GM23338 (cell line): ENCODE results near the gene TCF7. TPM values are rescaled to one million over a fixed set of nuclear protein-coding genes. Genes with fewer than 3 reads are reported as not detected.

Source experiments
- ATAC-seq: fragments of 200-7000 bp; cut with Tn5 transposase; 3 replicates; pipeline ENCODE4 v1.9.1; 2020
- DNase-seq: peaks from one replicate; pipeline ENCODE4 v3.0.0-alpha.2; 2015; ENCODE audit warnings: low spot score
- H2AFZ ChIP-seq: fragments of 200-600 bp; sonication (generic); 2 replicates; pipeline ENCODE4 v1.8.0; 2016; ENCODE audit warnings: antibody characterized with exemption, mild to moderate bottlenecking, moderate library complexity
- H3F3A ChIP-seq: fragments of 200-600 bp; sonication (generic); replicated peaks from 2 replicates; pipeline ENCODE4 v1.8.0; 2017; ENCODE audit warnings: antibody characterized with exemption, mixed run types, low read depth
- H3K27ac ChIP-seq: fragments of 200-600 bp; sonication (generic); 2 replicates; pipeline ENCODE4 v1.6.1; 2016; ENCODE audit warnings: low read depth
- H3K27me3 ChIP-seq: fragments of 200-600 bp; sonication (generic); 2 replicates; pipeline ENCODE4 v1.8.0; 2016; ENCODE audit warnings: mild to moderate bottlenecking, mixed run types, moderate library complexity; ENCODE audit not compliant: insufficient read depth
- H3K36me3 ChIP-seq: fragments of 200-600 bp; sonication (generic); 2 replicates; pipeline ENCODE4 v1.8.0; 2016; ENCODE audit warnings: mild to moderate bottlenecking; ENCODE audit not compliant: insufficient read depth
- H3K4me1 ChIP-seq: fragments of 200-600 bp; sonication (generic); 2 replicates; pipeline ENCODE4 v1.8.0; 2016; ENCODE audit warnings: mild to moderate bottlenecking, moderate library complexity; ENCODE audit not compliant: insufficient read depth
- H3K4me2 ChIP-seq: fragments of 200-600 bp; sonication (generic); 2 replicates; pipeline ENCODE4 v1.7.1; 2017; ENCODE audit warnings: mixed run types
- H3K4me3 ChIP-seq: fragments of 200-600 bp; sonication (generic); 2 replicates; pipeline ENCODE4 v1.6.1; 2016; ENCODE audit warnings: mixed run types
- H3K79me2 ChIP-seq: fragments of 200-600 bp; sonication (generic); replicated peaks from 2 replicates; pipeline ENCODE4 v1.8.0; 2017; ENCODE audit warnings: mild to moderate bottlenecking; ENCODE audit not compliant: insufficient read depth
- H3K9me2 ChIP-seq: fragments of 200-600 bp; sonication (generic); 2 replicates; pipeline ENCODE4 v1.8.0; 2017; ENCODE audit not compliant: insufficient read depth
- H4K20me1 ChIP-seq: fragments of 200-600 bp; sonication (generic); replicated peaks from 2 replicates; pipeline ENCODE4 v1.8.0; 2017; ENCODE audit warnings: mild to moderate bottlenecking; ENCODE audit not compliant: insufficient read depth
- H3K27ac Mint-ChIP-seq: 2 replicates; pipeline ENCODE4 v1.8.0; 2020; ENCODE audit warnings: inconsistent platforms, mild to moderate bottlenecking, moderate library complexity, mixed read lengths
- H3K27me3 Mint-ChIP-seq: 3 replicates; pipeline ENCODE4 v1.8.0; 2022; ENCODE audit warnings: low read depth, mild to moderate bottlenecking, moderate library complexity, mixed read lengths, inconsistent platforms; ENCODE audit not compliant: insufficient read depth, poor library complexity
- H3K36me3 Mint-ChIP-seq: 3 replicates; pipeline ENCODE4 v1.8.0; 2021; ENCODE audit warnings: low read depth, mild to moderate bottlenecking, inconsistent platforms, moderate library complexity, mixed read lengths
- H3K4me1 Mint-ChIP-seq: 3 replicates; pipeline ENCODE4 v1.8.0; 2020; ENCODE audit warnings: mild to moderate bottlenecking, inconsistent platforms, mixed read lengths
- H3K4me3 Mint-ChIP-seq: 3 replicates; pipeline ENCODE4 v1.8.0; 2021; ENCODE audit warnings: moderate library complexity, mild to moderate bottlenecking, inconsistent platforms, mixed read lengths
- H3K9me3 Mint-ChIP-seq: 3 replicates; pipeline ENCODE4 v1.8.0; 2020; ENCODE audit warnings: moderate library complexity, mild to moderate bottlenecking, inconsistent platforms, mixed read lengths
- CREB1 ChIP-seq: fragments of 250-450 bp; sonication (Bioruptor Pico); IDR thresholded peaks from 2 replicates; pipeline ENCODE4 v1.5.0; 2020; ENCODE audit warnings: low read depth, mild to moderate bottlenecking, moderate library complexity
- CTCF ChIP-seq, 2 experiments: fragments of 200-600 bp in 1 of 2; sonication (generic) in 1 of 2; conservative IDR thresholded peaks; 2 replicates each; pipeline versions ENCODE4 v1.5.1 to v1.6.1; 2016 to 2017; ENCODE audit warnings: antibody characterized with exemption in 2 of 2, low read depth in 2 of 2, mild to moderate bottlenecking in 2 of 2, moderate library complexity in 1 of 2
- EZH2 ChIP-seq: fragments of 200-600 bp; sonication (generic); IDR thresholded peaks from one replicate; pipeline ENCODE4 v1.8.0; 2017; ENCODE audit warnings: antibody characterized with exemption, mild to moderate bottlenecking, low read depth; ENCODE audit not compliant: unreplicated experiment
- EZH2phosphoT487 ChIP-seq: fragments of 200-600 bp; sonication (generic); IDR thresholded peaks from one replicate; pipeline ENCODE4 v1.8.1; 2018; ENCODE audit warnings: antibody characterized with exemption; ENCODE audit not compliant: unreplicated experiment
- JUNB ChIP-seq: IDR thresholded peaks from one replicate; pipeline ENCODE4 v1.6.1; 2016; ENCODE audit warnings: antibody characterized with exemption; ENCODE audit not compliant: unreplicated experiment
- NANOG ChIP-seq: IDR thresholded peaks from 2 replicates; pipeline ENCODE4 v1.6.1; 2016; ENCODE audit warnings: antibody characterized with exemption, borderline replicate concordance
- POLR2AphosphoS5 ChIP-seq: IDR thresholded peaks from 2 replicates; pipeline ENCODE4 v1.6.1; 2016; ENCODE audit warnings: antibody characterized with exemption, low read depth
- REST ChIP-seq: IDR thresholded peaks from one replicate; pipeline ENCODE4 v1.6.1; 2018; ENCODE audit warnings: antibody characterized with exemption; ENCODE audit not compliant: unreplicated experiment
- ZNF114 ChIP-seq: fragments of 250-450 bp; sonication (Bioruptor Pico); IDR thresholded peaks from 2 replicates; pipeline ENCODE4 v1.5.0; 2020; ENCODE audit warnings: mild to moderate bottlenecking, moderate library complexity
- ZNF331 ChIP-seq: fragments of 250-450 bp; sonication (Bioruptor Pico); IDR thresholded peaks from 2 replicates; pipeline ENCODE4 v1.5.0; 2020; ENCODE audit warnings: low read depth, mild to moderate bottlenecking, moderate library complexity
- polyA plus RNA-seq: library from polyadenylated mRNA; unstranded; fragments of >200 nt; fragmentation: Nextera tagmentation; extraction: Ambion mirVana; gene quantifications from 2 replicates; pipeline ENCODE4 v1.2.1, GENCODE V29; 2016
- total RNA-seq: library from RNA; depleted of rRNA; stranded (reverse); fragments of >200 nt; shearing (Covaris generic); gene quantifications from 2 replicates; pipeline ENCODE4 v1.2.3, GENCODE V29; 2014

The TCF7 gene
- total and polyA plus RNA-seq, 2 experiments from 2014 or later, result 5.6 to 8.1 TPM

- Mint-ChIP-seq H3K4me1 (peaks cover 16% of the 10 kb centered on the region), H3K27me3 (peaks cover 7% of the 10 kb centered on the region)
- H4K20me1 ChIP-seq, result peaks cover 24% of the 10 kb centered on the region
Measured at GRCh38 chr5:134141331-134142050, 27.0 kb downstream of the TCF7 start.

GRCh38 chr5:134142052-134142451, 27.6 kb downstream of the TCF7 start:
- Mint-ChIP-seq H3K4me1 (peaks cover 16% of the 10 kb centered on the region), H3K9me3 (no peaks in the 10 kb centered on the region), H3K4me3 (no peak overlapping the region), H3K36me3 (peaks cover 21% of the 10 kb centered on the region), H3K27me3 (peaks cover 7% of the 10 kb centered on the region), H3K27ac (no peak overlapping the region)
- ATAC-seq (no peak), DNase-seq (no peak)
- H3K79me2 ChIP-seq, result peaks cover 8% of the 10 kb centered on the region
- H3K4me2 ChIP-seq, result no peak overlapping the region
- no peak overlapping the region for H2AFZ ChIP-seq
- peaks cover 28% of the 10 kb centered on the region for H4K20me1 ChIP-seq
- no peaks in the 10 kb centered on the region for H3K9me2 ChIP-seq
- H3K4me3 ChIP-seq, result no peak overlapping the region
- peaks cover 12% of the 10 kb centered on the region; the same call in 1 of the 2 replicates for H3K4me1 ChIP-seq
- no peaks in the 10 kb centered on the region for H3K27me3 ChIP-seq
- peaks cover 8% of the 10 kb centered on the region; the same call in 1 of the 2 replicates for H3F3A ChIP-seq
- H3K36me3 ChIP-seq, result peaks cover 6% of the 10 kb centered on the region; the same call in 1 of the 2 replicates
- no peak overlapping the region for H3K27ac ChIP-seq
- TF ChIP-seq ZNF114 (no peak), EZH2phosphoT487 (no peak), ZNF331 (no peak), POLR2AphosphoS5 (no peak), CTCF (conservative IDR thresholded peaks at IDR 0.05; ENCODE audit: low read depth in 2 of 2) (no peak), REST (no peak), EZH2 (no peak), NANOG (no peak)

More at GRCh38 chr5:134141331-134142050, 27.0 kb downstream of the TCF7 start:
- Mint-ChIP-seq H3K27ac (no peak overlapping the region), H3K4me3 (no peak overlapping the region), H3K9me3 (no peaks in the 10 kb centered on the region), H3K36me3 (peaks cover 21% of the 10 kb centered on the region)
- Histone ChIP-seq H3K4me3 (no peak overlapping the region), H3K9me2 (no peaks in the 10 kb centered on the region), H3K27ac (no peak overlapping the region), H2AFZ (no peak overlapping the region), H3K36me3 (peaks cover 6% of the 10 kb centered on the region; the same call in 1 of the 2 replicates), H3K4me1 (peaks cover 15% of the 10 kb centered on the region; the same call in 1 of the 2 replicates), H3K4me2 (no peak overlapping the region), H3K79me2 (peaks cover 8% of the 10 kb centered on the region), H3K27me3 (no peaks in the 10 kb centered on the region), H3F3A (peaks cover 5% of the 10 kb centered on the region; the same call in 1 of the 2 replicates)
- ATAC-seq (no peak), DNase-seq (no peak)
- no peak for TF ChIP-seq JUNB
- no peak for TF ChIP-seq CREB1 (CRISPR knock-in tag)
- 0 out of 4 replicates have a peak, but pooled peaks of 1 of the 2 experiments have one; percentile 14 for TF ChIP-seq CTCF (conservative IDR thresholded peaks at IDR 0.05; ENCODE audit: low read depth in 2 of 2)
- TF ChIP-seq POLR2AphosphoS5, result no peak
- TF ChIP-seq ZNF331, result no peak
